ENCODE results near the gene RBM19.

RBM19 gene

GRCh38 chr12:113965951-113966797, at the start of gene RBM19:
Gene RBM19 (minus strand): TSS chr12:113966325. CDS start chr12:113966227, 98 bp downstream.
- peak within 1 kb of the TSS; percentile 71 for H3K27ac ChIP-seq
- TF ChIP-seq, protein P1, sequence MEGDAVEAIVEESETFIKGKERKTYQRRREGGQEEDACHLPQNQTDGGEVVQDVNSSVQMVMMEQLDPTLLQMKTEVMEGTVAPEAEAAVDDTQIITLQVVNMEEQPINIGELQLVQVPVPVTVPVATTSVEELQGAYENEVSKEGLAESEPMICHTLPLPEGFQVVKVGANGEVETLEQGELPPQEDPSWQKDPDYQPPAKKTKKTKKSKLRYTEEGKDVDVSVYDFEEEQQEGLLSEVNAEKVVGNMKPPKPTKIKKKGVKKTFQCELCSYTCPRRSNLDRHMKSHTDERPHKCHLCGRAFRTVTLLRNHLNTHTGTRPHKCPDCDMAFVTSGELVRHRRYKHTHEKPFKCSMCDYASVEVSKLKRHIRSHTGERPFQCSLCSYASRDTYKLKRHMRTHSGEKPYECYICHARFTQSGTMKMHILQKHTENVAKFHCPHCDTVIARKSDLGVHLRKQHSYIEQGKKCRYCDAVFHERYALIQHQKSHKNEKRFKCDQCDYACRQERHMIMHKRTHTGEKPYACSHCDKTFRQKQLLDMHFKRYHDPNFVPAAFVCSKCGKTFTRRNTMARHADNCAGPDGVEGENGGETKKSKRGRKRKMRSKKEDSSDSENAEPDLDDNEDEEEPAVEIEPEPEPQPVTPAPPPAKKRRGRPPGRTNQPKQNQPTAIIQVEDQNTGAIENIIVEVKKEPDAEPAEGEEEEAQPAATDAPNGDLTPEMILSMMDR (conservative IDR thresholded peaks at IDR 0.05) = peak; percentile 94
- no peak for TF ChIP-seq ZFX (IDR thresholded peaks at IDR 0.05)

DNA sequence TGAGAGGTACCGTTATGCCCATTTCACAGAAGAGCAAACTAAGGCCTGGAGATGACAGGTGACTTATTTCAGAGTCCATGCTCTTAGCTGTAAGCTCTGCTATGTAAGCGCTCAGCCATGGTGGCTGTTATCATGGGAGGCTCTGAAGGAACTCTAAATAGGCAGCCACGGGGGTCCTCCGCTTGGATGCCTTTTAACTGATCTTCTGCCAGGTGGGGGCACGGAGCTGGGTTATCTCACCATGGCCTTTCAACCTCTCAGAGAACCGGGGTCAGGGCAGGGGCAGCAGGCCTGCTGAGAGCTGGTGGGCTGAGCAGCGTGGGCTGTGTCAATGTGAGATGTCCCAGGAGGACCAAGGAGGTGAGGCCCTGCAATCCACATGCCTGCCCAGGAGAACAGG, 49.7 kb upstream of the RBM19 start:
- TF ChIP-seq ZFX (IDR thresholded peaks at IDR 0.05) = no peak
- TF ChIP-seq, protein P1 (conservative IDR thresholded peaks at IDR 0.05) = no peak
- H3K27ac ChIP-seq = no peak overlapping the region

DNA sequence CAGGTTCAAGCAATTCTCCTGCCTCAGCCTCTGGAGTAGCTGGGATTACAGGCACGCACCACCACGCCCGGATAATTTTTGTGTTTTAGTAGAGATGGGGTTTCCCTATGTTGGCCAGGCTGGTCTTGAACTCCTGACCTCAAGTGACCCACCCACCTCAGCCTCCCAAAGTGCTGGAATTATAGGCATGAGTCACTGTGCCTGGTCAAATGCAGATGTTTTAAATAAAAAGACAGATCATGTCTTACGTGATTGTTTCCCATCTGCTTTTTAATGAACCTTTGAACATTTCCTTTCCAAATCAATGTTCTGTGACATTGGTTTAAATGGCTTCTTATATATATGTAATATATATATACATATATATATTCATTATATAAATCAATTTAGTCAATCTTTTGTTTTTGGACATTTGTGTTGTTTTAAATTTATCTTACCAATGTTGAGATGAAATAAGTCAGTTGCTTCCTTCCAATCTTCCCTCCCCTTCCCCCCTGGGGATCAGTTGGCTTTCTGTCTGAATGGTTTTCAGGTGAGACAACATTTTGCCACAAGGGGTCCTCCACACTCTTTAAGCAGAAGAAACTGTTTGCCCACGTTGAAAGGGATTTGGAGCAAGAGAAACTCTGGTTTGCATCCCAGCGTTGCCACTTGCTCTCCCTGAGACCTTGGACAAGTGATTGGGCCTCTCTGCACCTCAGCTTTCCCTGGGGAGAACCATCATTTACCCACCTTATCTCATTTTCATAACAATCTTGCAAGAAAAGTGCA, 47.6 kb upstream of the RBM19 start:
- no peak overlapping the region for H3K27ac ChIP-seq

DNA sequence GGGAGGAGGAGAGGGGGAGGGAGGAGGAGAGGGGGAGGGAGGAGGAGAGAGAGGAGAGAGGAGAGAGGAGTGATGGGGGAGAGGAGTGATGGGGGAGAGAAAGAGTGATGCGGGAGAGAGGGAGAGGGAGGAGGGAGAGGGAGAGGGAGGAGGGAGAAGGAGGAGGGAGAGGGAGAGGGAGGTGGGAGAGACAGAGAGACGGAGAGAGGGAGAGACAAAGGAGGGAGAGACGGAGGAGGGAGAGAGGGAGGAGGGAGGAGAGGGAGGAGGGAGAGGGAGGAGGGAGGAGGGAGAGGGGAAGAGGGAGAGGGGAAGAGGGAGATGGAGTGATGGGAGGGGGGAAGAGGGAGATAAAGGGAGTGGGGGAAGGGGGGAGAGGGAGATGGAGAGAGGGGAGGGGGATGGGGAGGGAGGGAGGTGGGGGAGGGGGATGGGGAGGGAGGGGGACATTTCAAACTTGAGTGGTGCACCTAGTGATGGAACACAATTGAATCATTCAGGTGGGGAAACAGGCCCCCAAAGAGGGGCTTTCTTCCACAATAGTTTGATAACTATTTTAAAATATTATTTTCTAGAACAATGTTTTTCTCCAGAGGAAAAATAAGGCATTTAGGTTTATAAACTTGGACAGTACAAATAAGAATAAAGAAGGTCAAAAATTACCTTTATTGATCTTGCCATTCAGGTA, 46.8 kb upstream of the RBM19 start:
- no peak for TF ChIP-seq ZFX (IDR thresholded peaks at IDR 0.05)
- TF ChIP-seq, protein P1 (conservative IDR thresholded peaks at IDR 0.05) = no peak
- H3K27ac ChIP-seq = no peak overlapping the region

More for the DNA sequence above, 47.6 kb upstream of the RBM19 start:
- TF ChIP-seq ZFX (IDR thresholded peaks at IDR 0.05) = no peak
- TF ChIP-seq, protein P1 (conservative IDR thresholded peaks at IDR 0.05) = peak; percentile 47

DNA sequence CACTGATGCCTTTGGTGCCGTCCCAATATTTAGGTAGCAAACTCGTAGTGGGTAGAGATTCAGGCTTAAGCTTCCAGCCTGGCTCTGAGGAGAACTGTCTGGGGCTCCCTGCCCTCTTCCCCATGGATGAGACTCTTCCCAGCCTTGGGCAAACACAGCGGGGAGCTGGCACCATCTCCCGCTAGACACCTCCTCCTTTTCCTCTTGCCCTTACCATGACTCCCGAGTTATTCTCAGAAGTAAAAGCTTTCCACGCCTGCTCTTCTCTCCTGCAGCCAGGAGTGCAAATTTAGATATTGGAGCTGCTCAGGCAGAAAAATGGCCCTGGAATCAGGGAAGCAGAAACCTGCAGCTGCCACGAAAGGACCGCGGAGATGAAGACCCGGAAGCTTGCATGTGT, 45.6 kb upstream of the RBM19 start:
- TF ChIP-seq, protein P1 (conservative IDR thresholded peaks at IDR 0.05) = no peak
- no peak for TF ChIP-seq ZFX (IDR thresholded peaks at IDR 0.05)
- no peak overlapping the region for H3K27ac ChIP-seq

DNA sequence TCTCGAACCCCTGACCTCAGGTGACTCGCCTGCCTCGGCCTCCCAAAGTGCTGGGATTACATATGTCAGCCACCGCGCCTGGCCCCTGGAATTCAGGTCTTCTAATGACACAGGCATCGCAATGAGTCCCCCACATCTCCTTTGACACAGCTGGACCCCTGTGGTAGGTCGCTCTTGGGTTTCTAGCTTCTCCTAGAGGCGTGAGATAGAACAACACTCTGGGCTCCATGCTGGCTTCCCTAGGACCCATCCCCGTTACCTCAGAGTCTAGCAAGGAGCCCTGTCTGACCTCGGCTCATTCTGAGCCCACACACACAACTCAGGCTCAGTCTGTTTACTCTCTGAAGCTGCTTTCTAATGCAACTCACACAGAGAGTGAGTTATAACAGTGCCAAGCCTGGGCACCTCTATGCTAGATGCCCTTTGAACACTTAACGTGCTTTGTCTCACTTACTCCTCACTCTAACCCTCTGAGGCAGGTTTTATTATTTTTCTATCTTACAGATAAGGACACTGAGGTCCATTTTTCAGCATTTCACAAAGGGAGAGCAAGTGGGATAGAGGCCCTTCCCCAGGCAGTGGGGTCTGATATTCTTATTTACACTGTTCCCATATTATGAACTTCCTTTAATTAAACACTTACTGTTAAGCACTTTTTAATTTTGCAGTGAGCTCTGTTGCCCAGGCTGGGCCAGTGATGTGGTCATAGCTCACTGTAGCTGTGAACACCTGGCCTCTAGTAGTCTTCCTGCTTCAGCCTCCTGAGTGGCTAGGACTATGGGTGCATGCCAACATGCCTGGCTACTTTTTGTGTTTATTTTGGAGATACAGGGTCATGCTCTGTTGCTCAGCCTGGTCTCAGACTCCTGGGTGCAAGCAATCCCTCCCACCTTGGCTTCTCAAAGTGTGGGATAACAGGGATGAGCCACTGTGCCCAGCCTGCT, 40.6 kb upstream of the RBM19 start:
- TF ChIP-seq ZFX (IDR thresholded peaks at IDR 0.05) = no peak
- TF ChIP-seq, protein P1 (conservative IDR thresholded peaks at IDR 0.05) = no peak
- no peak overlapping the region for H3K27ac ChIP-seq
